Body of pancreas (tissue), 4 donors: ENCODE results near the gene NMD3. TPM values are rescaled to one million over a fixed set of nuclear protein-coding genes. Genes with fewer than 3 reads are reported as not detected.

Source experiments
- ATAC-seq: fragments of 150-250 bp; one replicate; pipeline ENCODE4 v1.9.1; 2016
- DNase-seq, 4 donors: peaks; one replicate each; pipeline ENCODE4 v3.0.0-alpha.2; 2019
- H3K27ac ChIP-seq, 4 donors: fragments of 200-600 bp; sonication (generic); 1 replicate in 3 of 4; 2 replicates in 1 of 4; pipeline versions ENCODE4 v1.5.1 to v1.6.1; 2016 to 2019; ENCODE audit warnings: mild to moderate bottlenecking in 1 of 4, mixed read lengths in 1 of 4, moderate library complexity in 1 of 4
- H3K27me3 ChIP-seq, 2 donors: fragments of 200-600 bp; sonication (generic); one replicate each; pipeline ENCODE4 v1.6.0; 2016; ENCODE audit warnings: mild to moderate bottlenecking in 1 of 2
- H3K36me3 ChIP-seq, 2 donors: fragments of 200-600 bp; sonication (generic); replicated peaks in 1 of 2; 2 replicates each; pipeline ENCODE4 v1.5.1; 2016; ENCODE audit warnings: low read depth in 2 of 2; ENCODE audit not compliant: insufficient read depth in 1 of 2
- H3K4me1 ChIP-seq: fragments of 200-600 bp; sonication (generic); one replicate; pipeline ENCODE4 v1.6.0; 2016
- H3K4me3 ChIP-seq, 2 donors: fragments of 200-600 bp; sonication (generic); 1 replicate in 1 of 2; 2 replicates in 1 of 2; pipeline ENCODE4 v1.5.1; 2016 to 2019
- H3K9me3 ChIP-seq, 3 donors: fragments of 200-600 bp; sonication (generic); 1 replicate in 2 of 3; 2 replicates in 1 of 3; pipeline ENCODE4 v1.5.1; 2016
- POLR2A ChIP-seq, 3 donors: fragments of 450-650 bp; IDR thresholded peaks; one replicate each; pipeline ENCODE4 v1.6.1; 2016; ENCODE audit warnings: antibody characterized with exemption in 3 of 3, mild to moderate bottlenecking in 2 of 3
- WGBS, 2 donors: methylation state at CpG; one replicate each; pipeline ENCODE4 v1.1.5; 2017; 5-methylcytosine and 5-hydroxymethylcytosine counted together
- intact Hi-C: fragments of 100-400 bp; cut with DNase I; formaldehyde crosslinking; loops from one replicate; pipeline ENCODE4 v1.15.1; 2023
- total RNA-seq, 2 donors: library from RNA; depleted of rRNA; stranded (reverse); fragments of >200 nt; gene quantifications; one replicate each; pipeline ENCODE4 v1.1.0, GENCODE V29; 2016
- TF ChIP-seq, protein P1 (sequence below), 7 experiments: fragments of 450-650 bp in 4 of 7; fragments of 200-600 bp in 3 of 7; sonication (generic) in 3 of 7; IDR thresholded peaks; one replicate each; pipeline ENCODE4 v1.5.1; 2016 to 2019; ENCODE audit warnings: antibody characterized with exemption in 7 of 7

NMD3 gene
- total RNA-seq, 2 donors from 2014 or later, result 37.2 to 41.2 TPM

DNA sequence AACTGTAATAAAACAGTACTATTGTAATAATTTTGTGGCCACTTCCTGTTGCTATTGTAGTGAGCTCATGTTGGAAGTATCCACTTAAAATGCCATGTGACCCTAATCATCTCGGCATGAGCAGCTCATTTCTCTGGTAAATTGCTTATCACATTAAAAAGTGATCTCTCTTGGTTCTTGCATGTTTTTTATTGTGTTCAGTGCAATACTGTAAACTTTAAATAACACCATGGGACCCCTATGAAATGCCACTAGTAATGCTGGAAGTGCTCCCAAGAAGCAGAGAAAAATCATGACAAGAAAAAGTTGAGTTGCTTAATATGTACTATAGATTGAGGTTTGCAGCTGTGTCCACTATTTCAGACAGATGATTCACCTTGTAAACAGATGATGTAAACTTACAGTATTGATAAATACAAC, 45.6 kb downstream of the NMD3 start:
- no peak for DNase-seq
- TF ChIP-seq, protein P1, sequence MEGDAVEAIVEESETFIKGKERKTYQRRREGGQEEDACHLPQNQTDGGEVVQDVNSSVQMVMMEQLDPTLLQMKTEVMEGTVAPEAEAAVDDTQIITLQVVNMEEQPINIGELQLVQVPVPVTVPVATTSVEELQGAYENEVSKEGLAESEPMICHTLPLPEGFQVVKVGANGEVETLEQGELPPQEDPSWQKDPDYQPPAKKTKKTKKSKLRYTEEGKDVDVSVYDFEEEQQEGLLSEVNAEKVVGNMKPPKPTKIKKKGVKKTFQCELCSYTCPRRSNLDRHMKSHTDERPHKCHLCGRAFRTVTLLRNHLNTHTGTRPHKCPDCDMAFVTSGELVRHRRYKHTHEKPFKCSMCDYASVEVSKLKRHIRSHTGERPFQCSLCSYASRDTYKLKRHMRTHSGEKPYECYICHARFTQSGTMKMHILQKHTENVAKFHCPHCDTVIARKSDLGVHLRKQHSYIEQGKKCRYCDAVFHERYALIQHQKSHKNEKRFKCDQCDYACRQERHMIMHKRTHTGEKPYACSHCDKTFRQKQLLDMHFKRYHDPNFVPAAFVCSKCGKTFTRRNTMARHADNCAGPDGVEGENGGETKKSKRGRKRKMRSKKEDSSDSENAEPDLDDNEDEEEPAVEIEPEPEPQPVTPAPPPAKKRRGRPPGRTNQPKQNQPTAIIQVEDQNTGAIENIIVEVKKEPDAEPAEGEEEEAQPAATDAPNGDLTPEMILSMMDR (IDR thresholded peaks at IDR 0.05), result no peak
- TF ChIP-seq POLR2A (IDR thresholded peaks at IDR 0.05), result no peak
- H3K4me1 ChIP-seq, result peaks cover 11% of the 10 kb centered on the region
- 27 to 31% methylated on average over 1 of the region's 1 CpG for WGBS, 2 donors
- intact Hi-C loops, result no loop called here
- no peak overlapping the region for H3K4me3 ChIP-seq
- H3K36me3 ChIP-seq, result no peaks in the 10 kb centered on the region
- H3K27ac ChIP-seq, result peak overlapping the region in 2 of 4 donors; percentile 42 to 43
- ATAC-seq, result peak; percentile 90
- H3K9me3 ChIP-seq, result no peaks in the 10 kb centered on the region
- no peaks in the 10 kb centered on the region for H3K27me3 ChIP-seq

DNA sequence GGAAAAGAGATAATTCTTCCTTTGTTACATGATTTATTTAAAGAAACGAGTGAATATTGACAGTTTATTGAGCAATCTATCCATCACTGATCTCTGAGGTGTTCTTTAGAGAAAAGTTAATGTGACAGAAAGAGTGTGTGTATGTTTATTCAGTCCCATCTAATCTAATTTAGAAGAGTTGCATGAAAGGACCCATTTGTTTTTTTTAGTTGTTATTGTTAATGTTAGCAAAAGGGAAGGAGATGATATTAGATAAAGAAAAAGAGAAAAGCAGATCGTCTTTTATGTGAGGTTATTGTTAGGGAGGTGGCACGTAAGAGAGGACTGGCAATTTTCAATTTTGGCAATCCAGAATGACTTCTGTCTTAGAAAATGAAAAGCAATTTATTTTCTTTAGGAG, 46.5 kb downstream of the NMD3 start:
- no peak for ATAC-seq
- intact Hi-C loops, result no loop called here
- peaks cover 11% of the 10 kb centered on the region for H3K4me1 ChIP-seq
- no peak overlapping the region for H3K4me3 ChIP-seq
- no peak for DNase-seq
- TF ChIP-seq, protein P1 (IDR thresholded peaks at IDR 0.05), result no peak
- no peak for TF ChIP-seq POLR2A (IDR thresholded peaks at IDR 0.05)
- no peaks in the 10 kb centered on the region for H3K27me3 ChIP-seq
- no peak overlapping the region for H3K27ac ChIP-seq
- H3K36me3 ChIP-seq, result no peaks in the 10 kb centered on the region
- no peaks in the 10 kb centered on the region for H3K9me3 ChIP-seq
- WGBS, 2 donors, result 63% methylated on average over 3 of the region's 3 CpGs

DNA sequence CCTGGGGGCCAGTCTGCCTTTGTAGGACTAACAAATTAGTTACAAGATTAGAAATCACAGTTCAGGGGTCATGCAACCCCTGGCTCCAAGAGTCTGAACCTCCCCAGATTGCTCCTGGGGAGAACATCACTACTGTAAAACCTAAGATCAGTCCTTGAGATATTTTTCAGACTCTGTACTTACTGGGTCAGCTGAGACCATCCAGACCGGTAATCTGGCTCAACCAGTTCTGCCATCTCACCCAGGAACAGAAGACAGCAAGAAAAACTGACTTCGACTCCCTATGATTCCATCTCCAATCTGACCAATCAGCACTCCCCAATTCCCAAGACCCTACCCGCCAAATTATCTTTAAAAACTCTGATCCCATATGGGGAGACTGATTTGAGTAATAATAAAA, 47.5 kb downstream of the NMD3 start:
- H3K27ac ChIP-seq, result no peak overlapping the region
- TF ChIP-seq, protein P1 (IDR thresholded peaks at IDR 0.05), result no peak
- no peak for TF ChIP-seq POLR2A (IDR thresholded peaks at IDR 0.05)
- no peak overlapping the region for H3K4me3 ChIP-seq
- H3K27me3 ChIP-seq, result no peaks in the 10 kb centered on the region
- no peaks in the 10 kb centered on the region for H3K9me3 ChIP-seq
- WGBS, 2 donors, result 66 to 72% methylated on average over 3 of the region's 3 CpGs
- no peaks in the 10 kb centered on the region for H3K36me3 ChIP-seq
- ATAC-seq, result no peak
- peak in 1 of 4 donors; percentile 9 for DNase-seq
- H3K4me1 ChIP-seq, result peaks cover 11% of the 10 kb centered on the region
- intact Hi-C loops, result no loop called here

DNA sequence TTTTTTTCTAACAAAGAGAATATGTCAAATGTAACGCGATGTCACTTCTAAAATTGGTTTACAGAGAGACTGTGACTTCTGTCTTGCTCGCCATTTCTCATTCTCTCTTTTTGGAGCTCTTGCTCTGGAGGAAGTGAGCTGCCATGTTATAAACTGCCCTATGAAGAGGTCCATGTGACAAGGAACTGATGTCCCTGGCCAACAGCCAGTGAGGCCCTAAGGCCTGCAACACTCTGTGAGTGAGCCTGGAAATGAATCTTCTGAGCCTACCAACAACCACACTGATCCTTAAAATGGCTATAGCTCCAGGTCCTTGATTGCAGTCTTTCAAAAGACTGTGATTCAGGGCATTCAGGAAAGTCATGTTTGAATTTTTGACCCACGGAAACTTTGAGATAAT, 49.9 kb downstream of the NMD3 start:
- H3K4me1 ChIP-seq, result peaks cover 11% of the 10 kb centered on the region
- H3K4me3 ChIP-seq, result no peak overlapping the region
- WGBS, 2 donors, result 86 to 91% methylated on average over 4 of the region's 4 CpGs
- TF ChIP-seq, protein P1 (IDR thresholded peaks at IDR 0.05), result no peak
- no peak for TF ChIP-seq POLR2A (IDR thresholded peaks at IDR 0.05)
- H3K9me3 ChIP-seq, result no peaks in the 10 kb centered on the region
- H3K36me3 ChIP-seq, result no peaks in the 10 kb centered on the region
- H3K27ac ChIP-seq, result no peak overlapping the region
- intact Hi-C loops, result no loop called here
- DNase-seq, result peak in 1 of 4 donors; percentile 19
- H3K27me3 ChIP-seq, result no peaks in the 10 kb centered on the region
- ATAC-seq, result no peak

DNA sequence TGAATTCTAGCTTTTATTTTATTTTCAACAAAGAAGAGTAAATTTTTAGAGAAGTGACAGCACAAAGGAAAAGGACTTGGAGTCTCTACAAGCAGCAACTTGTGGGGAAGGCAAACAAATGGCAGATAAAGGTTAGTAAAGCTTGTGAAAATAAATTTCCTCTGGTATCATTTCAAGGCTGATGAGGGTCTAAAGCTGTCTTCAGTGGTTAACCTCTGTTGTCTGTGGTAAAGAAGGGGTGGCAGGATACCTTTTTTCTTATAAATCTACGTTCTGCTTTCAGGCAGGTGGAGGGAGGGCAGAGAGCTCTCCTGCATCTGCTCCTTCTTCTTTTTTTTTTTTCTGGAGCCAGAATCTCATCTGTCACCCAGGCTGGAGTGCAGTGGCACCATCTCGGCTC, 50.5 kb downstream of the NMD3 start:
- TF ChIP-seq POLR2A (IDR thresholded peaks at IDR 0.05), result no peak
- TF ChIP-seq, protein P1 (IDR thresholded peaks at IDR 0.05), result no peak
- H3K4me1 ChIP-seq, result peaks cover 11% of the 10 kb centered on the region
- ATAC-seq (no peak), DNase-seq (no peak)
- WGBS, 2 donors, result 83 to 85% methylated on average over 2 of the region's 2 CpGs
- no peak overlapping the region for H3K4me3 ChIP-seq
- no peak overlapping the region for H3K27ac ChIP-seq
- no peaks in the 10 kb centered on the region for H3K9me3 ChIP-seq
- H3K36me3 ChIP-seq, result no peaks in the 10 kb centered on the region
- no peaks in the 10 kb centered on the region for H3K27me3 ChIP-seq
- intact Hi-C loops, result no loop called here
